GM12891 (cell line): Measurements from ENCODE around the gene LTBP2.
"Not testable (repeated sequence)": the region's sequence is repeated elsewhere in the genome, so short reads cannot be mapped to it uniquely, and the experiment has no call there.

ENCODE experiments used
- DNase-seq: peaks from one replicate; pipeline ENCODE4 v3.0.0; 2011; ENCODE audit warnings: low spot score; ENCODE audit not compliant: insufficient read length
- FAIRE-seq: peaks from 2 replicates; lab custom pipeline; 2011; peaks lifted over from hg19 to GRCh38; lab: Jason Lieb, UNC
- PAX5 ChIP-seq: IDR thresholded peaks from 2 replicates; pipeline ENCODE4 v1.6.1; 2011; ENCODE audit warnings: low read length, moderate library complexity, mild to moderate bottlenecking; ENCODE audit not compliant: insufficient read depth, severe bottlenecking
- POLR2A ChIP-seq: IDR thresholded peaks from 2 replicates; pipeline ENCODE4 v1.6.1; 2011; ENCODE audit warnings: low read depth, low read length, control low read depth
- POLR2AphosphoS5 ChIP-seq: IDR thresholded peaks from 2 replicates; pipeline ENCODE4 v1.6.1; 2011; ENCODE audit warnings: low read depth, low read length, control low read depth
- POU2F2 ChIP-seq: IDR thresholded peaks from 2 replicates; pipeline ENCODE4 v1.6.1; 2011; ENCODE audit warnings: low read depth, mild to moderate bottlenecking, control low read depth, low read length, moderate library complexity
- SPI1 ChIP-seq: IDR thresholded peaks from 2 replicates; pipeline ENCODE4 v1.6.1; 2011; ENCODE audit warnings: low read depth, low read length, control low read depth
- TAF1 ChIP-seq: IDR thresholded peaks from 2 replicates; pipeline ENCODE4 v1.6.1; 2011; ENCODE audit warnings: low read depth, low read length, control low read depth

The LTBP2 gene

DNA sequence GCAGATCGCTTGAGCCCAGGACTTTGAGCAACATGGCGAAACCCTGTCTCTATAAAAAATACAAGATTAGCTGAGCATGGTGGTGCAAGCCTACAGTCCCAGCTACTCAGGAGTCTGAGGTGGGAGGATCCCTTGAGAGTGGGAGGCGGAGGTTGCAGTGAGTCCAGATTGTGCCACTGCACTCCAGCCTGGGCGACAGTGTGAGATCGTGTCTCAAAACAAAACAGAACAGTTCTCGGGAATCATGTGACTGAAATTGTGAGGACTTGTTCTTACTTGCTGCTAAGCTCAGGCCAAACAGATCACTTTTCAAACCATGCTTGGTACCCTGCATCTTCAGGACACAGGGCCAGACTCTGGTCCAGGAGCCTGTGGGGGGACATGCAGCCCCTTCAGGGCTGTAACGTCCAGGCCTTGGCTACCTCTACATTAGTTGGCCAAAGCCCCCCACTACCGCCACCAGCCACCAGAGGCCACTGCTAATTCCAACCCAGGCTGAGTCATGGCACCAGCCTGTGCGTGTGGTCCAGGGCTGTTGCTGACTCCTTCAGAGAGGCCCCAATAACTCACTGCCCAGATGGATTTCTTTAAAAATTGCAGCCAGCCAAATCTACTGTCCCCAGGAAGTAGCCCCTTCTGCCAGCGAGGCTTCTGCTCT lies 152.6 kb downstream of the LTBP2 start:
- peak; percentile 67 for FAIRE-seq
- peak; percentile 40 for DNase-seq
- no peak for TF ChIP-seq PAX5
- no peak for TF ChIP-seq SPI1
- no peak for TF ChIP-seq POLR2A
- no peak for TF ChIP-seq TAF1
- no peak for TF ChIP-seq POLR2AphosphoS5
- no peak for TF ChIP-seq POU2F2

DNA sequence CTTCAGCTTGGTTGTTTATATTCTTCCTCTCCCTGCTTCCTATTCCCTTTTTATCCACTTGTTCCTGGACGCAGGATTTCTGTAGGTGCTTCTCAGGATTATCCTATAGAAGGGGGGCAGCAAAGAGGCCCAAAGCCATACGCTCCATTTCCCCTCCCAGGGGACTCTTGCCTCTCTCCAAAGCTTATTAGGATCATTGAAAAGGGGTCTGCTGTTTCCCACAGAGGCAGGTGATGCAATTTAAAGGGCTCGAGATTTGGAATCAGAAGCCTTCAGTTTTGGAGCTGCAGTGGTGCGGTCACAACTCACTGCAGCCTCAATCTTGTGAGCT lies 154.5 kb downstream of the LTBP2 start:
- FAIRE-seq (no peak), DNase-seq (no peak)
- no peak for TF ChIP-seq SPI1
- no peak for TF ChIP-seq POLR2AphosphoS5
- no peak for TF ChIP-seq PAX5
- TF ChIP-seq POLR2A = no peak
- TF ChIP-seq POU2F2 = no peak
- no peak for TF ChIP-seq TAF1

DNA sequence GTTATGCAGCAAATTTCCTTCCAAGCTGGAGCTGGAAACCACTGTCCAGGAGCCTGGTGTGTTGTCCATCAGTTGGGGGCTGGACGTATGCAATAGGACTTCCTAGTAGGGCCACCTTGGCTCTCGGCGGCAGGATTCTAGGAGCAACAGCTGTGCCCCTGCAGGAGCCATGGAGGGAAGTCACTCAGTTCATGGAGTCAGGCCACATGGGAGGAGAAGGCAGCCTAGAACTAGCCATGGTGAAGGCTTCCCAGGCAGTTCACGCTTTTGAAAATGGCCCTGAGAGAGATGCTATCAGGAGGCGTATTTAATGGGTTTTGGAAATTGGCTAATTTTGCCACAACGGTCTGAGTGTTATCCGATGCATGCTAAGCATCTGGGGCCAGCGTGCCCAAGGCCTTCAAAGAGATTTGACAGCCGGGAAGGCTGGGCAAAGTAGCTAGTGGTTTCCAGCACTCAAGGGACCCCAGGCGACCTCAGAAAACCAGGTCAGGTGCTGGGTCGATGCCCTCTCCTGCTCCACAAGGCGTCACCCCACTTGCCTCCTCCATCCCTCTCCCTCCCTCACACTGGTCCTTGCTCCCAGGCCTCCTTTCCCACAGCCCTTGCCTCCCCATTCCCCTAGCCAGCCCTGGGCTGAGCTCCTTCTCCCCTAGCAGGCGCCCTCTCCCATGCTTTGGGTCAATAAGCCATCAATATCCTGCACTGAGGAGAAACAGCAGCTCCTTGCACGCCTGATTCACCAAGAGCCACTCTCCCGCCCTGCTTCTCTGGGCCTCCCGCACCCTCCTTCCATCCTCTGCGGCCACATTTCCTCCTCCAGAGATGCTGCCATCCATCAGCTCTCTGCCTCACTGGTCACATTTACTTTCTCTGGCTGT lies 155.1 kb downstream of the LTBP2 start:
- TF ChIP-seq POU2F2 = no peak
- TF ChIP-seq TAF1 = no peak
- TF ChIP-seq PAX5 = no peak
- TF ChIP-seq POLR2A = no peak
- no peak for TF ChIP-seq POLR2AphosphoS5
- no peak for TF ChIP-seq SPI1
- no peak for DNase-seq
- no peak for FAIRE-seq

DNA sequence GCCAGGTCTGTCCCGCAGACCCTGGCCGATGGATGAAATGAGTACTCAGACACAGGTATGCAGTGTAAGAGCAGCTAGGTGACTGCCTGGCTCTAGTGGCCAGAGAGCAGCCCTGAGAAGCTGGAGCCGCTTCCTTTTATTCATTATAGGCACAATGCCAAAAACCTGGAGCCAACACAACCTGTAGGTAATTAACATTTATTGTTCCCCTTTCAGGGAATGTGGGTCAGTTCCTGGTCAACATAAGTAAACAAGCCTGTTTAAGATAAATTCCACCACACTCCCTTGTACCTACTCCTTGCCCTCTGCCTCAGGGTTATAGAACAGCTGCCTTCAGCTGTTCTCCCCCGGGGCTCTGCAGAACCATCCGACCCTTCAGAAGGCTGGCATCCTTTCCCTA lies 157.6 kb downstream of the LTBP2 start:
- not testable (repeated sequence) for FAIRE-seq, DNase-seq
